Measurements from ENCODE around the gene MYADML2. TPM values are rescaled to one million over a fixed set of nuclear protein-coding genes. Genes with fewer than 3 reads are reported as not detected.
A peak's percentile ranks its signal among the peaks of the same experiment; 100 is the strongest.

Gene MYADML2
- total and polyA plus RNA-seq, 8 donors: not detected

DNA sequence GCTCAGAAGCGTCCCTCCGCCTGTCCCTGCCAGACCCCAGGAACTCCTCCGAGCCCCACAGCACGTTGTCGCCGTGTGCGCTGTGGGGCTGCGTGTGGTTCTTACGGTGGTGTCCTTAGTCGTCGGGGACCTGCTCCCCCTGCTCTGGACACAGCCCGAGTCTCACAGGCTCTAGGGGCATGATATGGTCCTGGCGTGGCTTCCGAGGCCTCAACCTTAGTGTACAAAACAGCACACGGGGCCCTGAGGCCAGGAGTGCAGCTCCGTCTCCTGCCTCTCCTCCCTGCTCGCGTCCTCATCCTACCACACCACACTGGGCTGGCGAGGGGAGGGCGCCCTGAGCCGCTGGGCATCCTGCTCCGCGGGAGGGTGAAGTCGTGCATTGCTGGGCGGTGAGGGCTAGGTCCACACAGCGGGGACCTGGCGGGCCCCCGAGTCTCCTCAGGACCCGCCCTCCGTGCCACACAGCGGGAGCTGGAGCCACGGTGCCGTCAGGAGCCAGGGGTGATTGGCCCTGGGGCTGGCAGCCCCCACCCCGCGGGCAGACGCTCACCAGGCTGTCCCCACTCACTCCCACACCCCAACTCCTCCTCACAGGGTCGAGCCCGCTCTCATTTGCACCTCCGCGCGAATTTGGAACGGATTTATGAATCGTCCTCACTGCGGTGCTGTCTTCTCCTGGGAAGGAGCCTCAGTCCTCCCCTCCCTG, 18.3 kb downstream of the MYADML2 start:
- no peaks in the 10 kb centered on the region for H3K9me3 ChIP-seq
- H3K27ac ChIP-seq: peak overlapping the region in 2 of 5 donors; percentile 98 to 99
- intact Hi-C loops (cut with DNase I; ENCODE audit: low total_unique reads): no loop called here
- 23 to 46% (median 25%) methylated on average over 18 to 44 of the region's 44 CpGs for WGBS, 5 donors
- peaks cover 0 to 39% (median 6%) of the 10 kb centered on the region in 3 donors for H3K27me3 ChIP-seq
- H3K36me3 ChIP-seq: no peaks in the 10 kb centered on the region
- H3K4me1 ChIP-seq: peaks cover 39 to 47% (median 44%) of the 10 kb centered on the region in 4 donors
- TF ChIP-seq CTCF (IDR thresholded peaks at IDR 0.05): no peak
- TF ChIP-seq POLR2AphosphoS5 (IDR thresholded peaks at IDR 0.05): no peak
- no peak for TF ChIP-seq EP300 (IDR thresholded peaks at IDR 0.05)
- no peak for TF ChIP-seq POLR2A (IDR thresholded peaks at IDR 0.05)
- H3K4me3 ChIP-seq: peak overlapping the region; percentile 92 to 98 (median 94)
- peak in 1 of 2 donors; percentile 57 for DNase-seq

GRCh38 chr17:81927653-81928543, 19.1 kb downstream of the MYADML2 start, which contains the start of gene MAFG:
Gene MAFG, minus strand, starts transcription at chr17:81927735. Its CDS starts 4,550 bp downstream, at chr17:81923185.
- WGBS, 5 donors: 0 to 2% (median 0%) methylated on average over 5 to 98 of the region's 98 CpGs
- H3K27ac ChIP-seq: peak within 1 kb of the TSS; percentile 93 to 99 (median 98)
- H3K9me3 ChIP-seq: no peaks in the 10 kb centered on the region
- H3K36me3 ChIP-seq: peaks cover under 1 to 1% (median under 1%) of the 10 kb centered on the region in 4 donors
- DNase-seq: peak; percentile 94 to 99
- TF ChIP-seq EP300 (IDR thresholded peaks at IDR 0.05) (no peak), CTCF (IDR thresholded peaks at IDR 0.05) (peak in 1 of 7 experiments; percentile 8), POLR2AphosphoS5 (IDR thresholded peaks at IDR 0.05) (peak in 2 of 3 donors; percentile 87 to 88), POLR2A (IDR thresholded peaks at IDR 0.05) (no peak)
- peak within 1 kb of the TSS; percentile 92 to 98 (median 94) for H3K4me3 ChIP-seq
- H3K27me3 ChIP-seq: peaks cover 0 to 39% (median 6%) of the 10 kb centered on the region in 3 donors
- intact Hi-C loops (cut with DNase I; ENCODE audit: low total_unique reads): no loop called here
- peaks cover 47 to 55% (median 52%) of the 10 kb centered on the region in 4 donors for H3K4me1 ChIP-seq

GRCh38 chr17:81927152-81927652, 19.8 kb downstream of the MYADML2 start:
- Histone ChIP-seq H3K9me3 (no peaks in the 10 kb centered on the region), H3K4me1 (peaks cover 53 to 62% (median 59%) of the 10 kb centered on the region in 4 donors), H3K4me3 (peak overlapping the region; percentile 92 to 98 (median 94)), H3K27me3 (peaks cover 0 to 35% (median 6%) of the 10 kb centered on the region in 3 donors), H3K36me3 (peaks cover 7 to 8% (median 8%) of the 10 kb centered on the region in 4 donors), H3K27ac (peak overlapping the region; percentile 93 to 99 (median 98))
- TF ChIP-seq EP300 (IDR thresholded peaks at IDR 0.05) (no peak), POLR2AphosphoS5 (IDR thresholded peaks at IDR 0.05) (no peak), CTCF (IDR thresholded peaks at IDR 0.05) (no peak), POLR2A (IDR thresholded peaks at IDR 0.05) (no peak)
- intact Hi-C loops (cut with DNase I; ENCODE audit: low total_unique reads): no loop called here
- 0 to 1% (median 0%) methylated on average over 23 to 74 of the region's 78 CpGs; no CpG with 5 or more reads in 2 of the 5 donors for WGBS, 5 donors
- no peak for DNase-seq
